Tibial nerve (tissue), 4 donors: ENCODE results near the gene TENM3. TPM values are rescaled to one million over a fixed set of nuclear protein-coding genes. Genes with fewer than 3 reads are reported as not detected.

Experiments
- DNase-seq, 2 donors: peaks; one replicate each; pipeline ENCODE4 v3.0.0-alpha.2; 2019; ENCODE audit warnings: low spot score in 2 of 2
- H3K27ac ChIP-seq, 4 donors: fragments of 200-600 bp; sonication (generic) in 3 of 4; one replicate each; pipeline ENCODE4 v1.5.1; 2017 to 2019; ENCODE audit warnings: mild to moderate bottlenecking in 1 of 4
- H3K27me3 ChIP-seq, 2 donors: fragments of 200-600 bp; sonication (generic) in 1 of 2; one replicate each; pipeline versions ENCODE4 v1.5.1 to v1.6.0; 2017 to 2019
- H3K36me3 ChIP-seq, 3 donors: fragments of 200-600 bp; sonication (generic); one replicate each; pipeline ENCODE4 v1.5.1; 2018 to 2019
- H3K4me1 ChIP-seq, 4 donors: fragments of 200-600 bp; sonication (generic) in 3 of 4; one replicate each; pipeline ENCODE4 v1.5.1; 2017 to 2019
- H3K4me3 ChIP-seq, 4 donors: fragments of 200-600 bp; sonication (generic) in 3 of 4; one replicate each; pipeline ENCODE4 v1.5.1; 2017 to 2019; ENCODE audit warnings: mild to moderate bottlenecking in 1 of 4, moderate library complexity in 1 of 4
- H3K9me3 ChIP-seq, 4 donors: fragments of 200-600 bp; sonication (generic) in 3 of 4; one replicate each; pipeline ENCODE4 v1.5.1; 2017 to 2019
- CTCF ChIP-seq, 5 experiments: fragments of 200-600 bp in 3 of 5; fragments of 450-650 bp in 2 of 5; sonication (generic) in 3 of 5; IDR thresholded peaks; one replicate each; pipeline ENCODE4 v1.5.1; 2016 to 2019; ENCODE audit warnings: antibody characterized with exemption in 5 of 5, mild to moderate bottlenecking in 3 of 5, moderate library complexity in 2 of 5
- EP300 ChIP-seq, 2 donors: sonication (generic); formaldehyde crosslinking; IDR thresholded peaks; one replicate each; pipeline ENCODE4 v1.6.1; 2017; ENCODE audit warnings: antibody characterized with exemption in 2 of 2, mild to moderate bottlenecking in 1 of 2
- POLR2A ChIP-seq, 2 donors: fragments of 450-650 bp; IDR thresholded peaks; one replicate each; pipeline ENCODE4 v1.6.1; 2017; ENCODE audit warnings: antibody characterized with exemption in 2 of 2, mild to moderate bottlenecking in 2 of 2, moderate library complexity in 2 of 2
- WGBS, 2 donors: methylation state at CpG; one replicate each; pipeline ENCODE4 v1.1.5; 2018; 5-methylcytosine and 5-hydroxymethylcytosine counted together
- total RNA-seq, 4 donors: library from RNA; depleted of rRNA; stranded (reverse); fragments of >200 nt; gene quantifications; one replicate each; pipeline ENCODE4 v1.1.0, GENCODE V29; 2016

The TENM3 gene
- total RNA-seq, 4 donors from 2014 or later, result 19.0 to 60.5 (median 29.4) TPM

DNA sequence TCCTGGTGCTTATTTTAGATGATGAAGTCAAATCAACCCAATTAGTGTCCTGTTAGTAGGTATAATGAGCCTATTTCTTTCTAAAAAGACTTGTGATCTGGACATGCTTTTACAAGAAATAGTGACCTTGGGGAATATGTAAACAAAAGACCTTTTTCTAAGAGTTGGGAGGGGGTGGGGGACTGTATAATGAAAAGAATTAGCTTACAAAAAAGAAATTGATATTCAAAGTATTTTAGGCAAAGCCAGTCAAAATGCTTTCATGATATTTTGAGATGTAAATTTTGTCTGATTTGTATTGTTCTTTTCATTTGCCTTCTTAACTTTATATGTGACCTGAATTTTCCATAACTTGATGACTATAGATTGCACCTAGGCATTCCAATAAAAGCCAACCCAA, 559.4 kb downstream of the TENM3 start:
- Histone ChIP-seq H3K27me3 (no peaks in the 10 kb centered on the region), H3K9me3 (no peaks in the 10 kb centered on the region), H3K36me3 (peaks cover 0 to 28% (median 0%) of the 10 kb centered on the region in 3 donors), H3K27ac (peak overlapping the region in 2 of 4 donors; percentile 1 to 46), H3K4me1 (peaks cover 0 to 19% (median 2%) of the 10 kb centered on the region in 4 donors), H3K4me3 (no peak overlapping the region)
- no peak for TF ChIP-seq EP300 (IDR thresholded peaks at IDR 0.05)
- TF ChIP-seq POLR2A (IDR thresholded peaks at IDR 0.05), result no peak
- no peak for TF ChIP-seq CTCF (IDR thresholded peaks at IDR 0.05)
- DNase-seq, result no peak

- no peak overlapping the region for H3K4me3 ChIP-seq
- peaks cover 0 to 19% (median 2%) of the 10 kb centered on the region in 4 donors for H3K4me1 ChIP-seq
- TF ChIP-seq EP300 (IDR thresholded peaks at IDR 0.05), result no peak
- TF ChIP-seq CTCF (IDR thresholded peaks at IDR 0.05), result no peak
- TF ChIP-seq POLR2A (IDR thresholded peaks at IDR 0.05), result no peak
- no peaks in the 10 kb centered on the region for H3K27me3 ChIP-seq
- H3K27ac ChIP-seq, result peak overlapping the region in 1 of 4 donors; percentile 1
- no peak for DNase-seq
- no peaks in the 10 kb centered on the region for H3K9me3 ChIP-seq
- 62 to 69% methylated on average over 6 of the region's 6 CpGs for WGBS, 2 donors
- H3K36me3 ChIP-seq, result peaks cover 0 to 25% (median 0%) of the 10 kb centered on the region in 3 donors
Observed at GRCh38 chr4:182803235-182803634, 560.0 kb downstream of the TENM3 start.

DNA sequence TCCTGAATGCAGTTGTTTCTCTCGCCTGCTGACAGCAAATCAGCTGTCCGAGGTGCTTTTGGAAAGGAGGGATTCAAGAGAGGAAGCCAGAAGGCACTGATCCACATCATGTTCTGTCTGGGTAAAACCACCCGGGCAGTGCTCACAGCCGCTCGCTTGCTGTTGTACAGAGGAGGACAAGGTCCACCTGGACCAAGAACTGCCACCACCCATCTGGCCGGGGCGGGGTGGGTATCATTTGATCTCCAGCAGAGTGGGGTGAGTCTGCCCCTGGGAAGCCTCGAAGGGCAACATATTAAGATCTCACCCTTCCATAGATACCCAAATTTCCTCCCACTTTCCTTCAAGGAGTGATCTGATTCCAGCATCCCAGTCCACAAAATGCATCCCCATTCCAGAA, 560.9 kb downstream of the TENM3 start:
- H3K9me3 ChIP-seq, result peaks cover 0 to 3% (median 0%) of the 10 kb centered on the region in 4 donors
- no peak overlapping the region for H3K4me3 ChIP-seq
- TF ChIP-seq CTCF (IDR thresholded peaks at IDR 0.05) (no peak), POLR2A (IDR thresholded peaks at IDR 0.05) (no peak), EP300 (IDR thresholded peaks at IDR 0.05) (no peak)
- peaks cover 0 to 19% (median 2%) of the 10 kb centered on the region in 4 donors for H3K4me1 ChIP-seq
- no peak for DNase-seq
- no peak overlapping the region for H3K27ac ChIP-seq
- WGBS, 2 donors, result 82 to 97% methylated on average over 8 of the region's 8 CpGs
- no peaks in the 10 kb centered on the region for H3K27me3 ChIP-seq
- peaks cover 0 to 17% (median 0%) of the 10 kb centered on the region in 3 donors for H3K36me3 ChIP-seq

DNA sequence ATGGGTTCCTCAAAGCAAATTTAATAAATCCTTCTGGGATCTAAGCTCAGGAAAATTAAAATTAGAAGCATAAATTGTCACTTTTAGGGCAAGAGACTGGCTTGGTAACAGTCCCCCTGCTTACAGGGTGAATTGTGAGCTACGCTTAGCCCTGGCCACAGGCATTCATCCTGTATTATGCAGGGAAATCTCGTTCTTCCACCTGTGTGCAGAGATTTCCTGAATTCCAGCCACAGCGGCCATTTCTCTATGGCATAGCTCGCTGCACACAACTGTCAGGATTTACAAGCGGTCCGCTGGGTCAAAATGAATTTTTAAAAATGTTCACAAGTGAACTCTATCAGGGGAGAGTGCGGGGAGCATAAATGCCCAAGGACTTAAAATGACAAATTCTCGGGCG, 562.1 kb downstream of the TENM3 start:
- no peaks in the 10 kb centered on the region for H3K27me3 ChIP-seq
- DNase-seq, result no peak
- TF ChIP-seq CTCF (IDR thresholded peaks at IDR 0.05), result no peak
- TF ChIP-seq EP300 (IDR thresholded peaks at IDR 0.05), result no peak
- no peak for TF ChIP-seq POLR2A (IDR thresholded peaks at IDR 0.05)
- peaks cover 0 to 19% (median 2%) of the 10 kb centered on the region in 4 donors for H3K4me1 ChIP-seq
- no peak overlapping the region for H3K27ac ChIP-seq
- WGBS, 2 donors, result 87 to 91% methylated on average over 9 of the region's 9 CpGs
- H3K4me3 ChIP-seq, result no peak overlapping the region
- peaks cover 0 to 5% (median 0%) of the 10 kb centered on the region in 3 donors for H3K36me3 ChIP-seq
- H3K9me3 ChIP-seq, result peaks cover 0 to 10% (median 0%) of the 10 kb centered on the region in 4 donors

DNA sequence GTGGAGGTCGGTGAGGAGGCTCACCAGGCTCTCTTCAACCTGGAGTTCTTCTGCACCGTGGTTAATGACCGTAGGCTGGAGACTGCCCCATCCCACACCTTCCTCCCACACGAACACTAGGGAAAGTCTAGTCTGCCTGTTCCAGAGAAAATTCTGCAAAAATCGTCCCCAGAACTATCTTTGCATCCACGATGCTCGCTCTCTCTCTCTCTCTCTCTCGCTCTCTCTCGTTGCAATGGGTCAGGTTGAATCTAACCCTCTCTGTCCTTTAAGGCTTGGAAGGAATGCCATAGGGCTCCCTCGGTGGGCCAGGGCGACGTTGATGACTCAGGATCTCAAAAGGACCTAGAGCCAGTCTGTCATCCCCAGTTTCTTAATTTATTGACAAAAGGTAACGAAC, 562.5 kb downstream of the TENM3 start:
- peaks cover 0 to 10% (median 0%) of the 10 kb centered on the region in 4 donors for H3K9me3 ChIP-seq
- no peak overlapping the region for H3K27ac ChIP-seq
- TF ChIP-seq CTCF (IDR thresholded peaks at IDR 0.05), result no peak
- 68 to 70% methylated on average over 13 of the region's 13 CpGs for WGBS, 2 donors
- peaks cover 0 to under 1% (median 0%) of the 10 kb centered on the region in 3 donors for H3K36me3 ChIP-seq
- H3K4me3 ChIP-seq, result no peak overlapping the region
- no peak for DNase-seq
- peaks cover 0 to 19% (median 2%) of the 10 kb centered on the region in 4 donors for H3K4me1 ChIP-seq
- H3K27me3 ChIP-seq, result no peaks in the 10 kb centered on the region
